MM.1S (cell line): ENCODE measurements around the gene ITPKC.

Source experiments
- DNase-seq: peaks from one replicate; pipeline ENCODE4 v3.0.0-alpha.2; 2015
- H2AFZ ChIP-seq: fragments of 300-600 bp; sonication (generic); 2 replicates; pipeline ENCODE4 v1.6.0; 2016; ENCODE audit warnings: antibody characterized with exemption, low read length
- H3F3A ChIP-seq: fragments of 300-600 bp; sonication (generic); 2 replicates; pipeline ENCODE4 v1.6.1; 2016; ENCODE audit warnings: mild to moderate bottlenecking, antibody characterized with exemption, low read length, moderate library complexity, mixed read lengths; ENCODE audit not compliant: insufficient read depth
- H3K27ac ChIP-seq: fragments of 300-600 bp; sonication (generic); 2 replicates; pipeline ENCODE4 v1.5.1; 2016; ENCODE audit warnings: mild to moderate bottlenecking, low read length
- H3K27me3 ChIP-seq: fragments of 300-600 bp; sonication (generic); replicated peaks from 2 replicates; pipeline ENCODE4 v1.6.0; 2016; ENCODE audit warnings: low read length; ENCODE audit not compliant: insufficient read depth
- H3K36me3 ChIP-seq: fragments of 300-600 bp; sonication (generic); replicated peaks from 2 replicates; pipeline ENCODE4 v1.6.1; 2016; ENCODE audit warnings: mild to moderate bottlenecking, low read length, mixed read lengths; ENCODE audit not compliant: insufficient read depth
- H3K4me1 ChIP-seq: fragments of 300-600 bp; sonication (generic); 2 replicates; pipeline ENCODE4 v1.6.1; 2016; ENCODE audit warnings: low read length, mixed read lengths
- H3K4me2 ChIP-seq: fragments of 300-600 bp; sonication (generic); 2 replicates; pipeline ENCODE4 v1.6.0; 2016; ENCODE audit warnings: low read depth, low read length
- H3K4me3 ChIP-seq: fragments of 300-600 bp; sonication (generic); 2 replicates; pipeline ENCODE4 v1.5.1; 2016; ENCODE audit warnings: low read length, mixed read lengths
- H3K79me2 ChIP-seq: fragments of 300-600 bp; sonication (generic); 2 replicates; pipeline ENCODE4 v1.6.1; 2016; ENCODE audit warnings: mixed run types, low read length, mixed read lengths
- H3K9ac ChIP-seq: fragments of 300-600 bp; sonication (generic); 2 replicates; pipeline ENCODE4 v1.6.1; 2016; ENCODE audit warnings: low read length, mixed read lengths
- H3K9me2 ChIP-seq: fragments of 300-600 bp; sonication (generic); replicated peaks from 2 replicates; pipeline ENCODE4 v1.6.1; 2016; ENCODE audit warnings: mild to moderate bottlenecking, low read length, mixed read lengths; ENCODE audit not compliant: insufficient read depth
- H3K9me3 ChIP-seq: fragments of 300-600 bp; sonication (generic); replicated peaks from 2 replicates; pipeline ENCODE4 v1.6.1; 2016; ENCODE audit warnings: mild to moderate bottlenecking, low read length, mixed read lengths; ENCODE audit not compliant: insufficient read depth
- H4K20me1 ChIP-seq: fragments of 300-600 bp; sonication (generic); 2 replicates; pipeline ENCODE4 v1.6.1; 2016; ENCODE audit warnings: mild to moderate bottlenecking, low read length, moderate library complexity, mixed read lengths; ENCODE audit not compliant: insufficient read depth
- EZH2 ChIP-seq: fragments of 300-600 bp; sonication (generic); optimal IDR thresholded peaks from 2 replicates; pipeline ENCODE3; 2017; ENCODE audit warnings: low read depth, mild to moderate bottlenecking, antibody characterized with exemption, low read length, mixed read lengths
- EZH2phosphoT487 ChIP-seq: fragments of 300-600 bp; sonication (generic); IDR thresholded peaks from 2 replicates; pipeline ENCODE4 v1.6.1; 2018; ENCODE audit warnings: antibody characterized with exemption, low read length
- TF ChIP-seq, protein P1 (sequence below): fragments of 300-600 bp; sonication (generic); IDR thresholded peaks from 2 replicates; pipeline ENCODE4 v1.5.1; 2016; ENCODE audit warnings: antibody characterized with exemption, low read length, mixed read lengths

ITPKC gene

GRCh38 chr19:40750058-40750873 lies 33.4 kb downstream of the ITPKC start, which contains the start of gene ACTMAP:
Gene ACTMAP (minus strand): TSS chr19:40750477. CDS start chr19:40749803, 674 bp downstream.
- Histone ChIP-seq H3K9ac (peak within 1 kb of the TSS; percentile 95), H2AFZ (peak within 1 kb of the TSS; percentile 61), H3K27me3 (no peaks in the 10 kb centered on the region)

DNA sequence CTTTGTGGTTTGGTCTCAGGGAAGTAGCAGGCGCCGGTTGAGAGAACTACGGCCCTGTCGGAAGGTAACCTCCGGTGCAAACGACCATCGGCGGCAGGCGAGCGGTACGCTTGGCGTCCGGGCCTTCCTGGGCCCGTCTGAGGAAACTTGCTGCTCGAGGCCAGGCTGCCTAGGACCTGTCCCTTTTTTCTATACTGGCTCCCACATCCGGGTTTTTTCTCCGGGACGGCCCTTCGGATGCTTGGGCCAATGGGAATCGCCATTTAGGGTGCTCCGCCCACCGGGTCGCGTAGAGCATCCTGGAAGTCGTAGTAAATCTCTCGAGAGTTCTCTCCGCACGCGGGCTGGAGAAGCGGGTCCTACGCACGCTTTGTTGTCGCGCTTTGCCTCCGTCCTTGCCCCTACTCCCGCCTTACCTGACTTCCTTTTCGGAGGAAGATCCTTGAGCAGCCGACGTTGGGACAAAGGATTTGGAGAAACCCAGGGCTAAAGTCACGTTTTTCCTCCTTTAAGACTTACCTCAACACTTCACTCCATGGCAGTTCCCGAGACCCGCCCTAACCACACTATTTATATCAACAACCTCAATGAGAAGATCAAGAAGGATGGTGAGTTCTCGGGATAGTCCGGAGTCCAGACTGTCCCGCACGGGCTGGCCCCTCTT lies 34.1 kb downstream of the ITPKC start, which contains the start of gene SNRPA:
Gene SNRPA (plus strand): TSS at position 330 of the 664 bp plus-strand sequence. CDS start 206 bp downstream, at position 536.
- peak within 1 kb of the TSS; percentile 61 for H2AFZ ChIP-seq
- no peaks in the 10 kb centered on the region for H3K27me3 ChIP-seq
- H3F3A ChIP-seq: peaks cover 6% of the 10 kb centered on the region
- peak within 1 kb of the TSS; percentile 89 for H3K4me2 ChIP-seq
- H3K27ac ChIP-seq: peak within 1 kb of the TSS; percentile 84
- no peaks in the 10 kb centered on the region; the same call in 1 of the 2 replicates for H3K36me3 ChIP-seq
- peak within 1 kb of the TSS; percentile 95 for H3K9ac ChIP-seq
- TF ChIP-seq EZH2: no peak
- no peak for TF ChIP-seq EZH2phosphoT487
- TF ChIP-seq, protein P1, sequence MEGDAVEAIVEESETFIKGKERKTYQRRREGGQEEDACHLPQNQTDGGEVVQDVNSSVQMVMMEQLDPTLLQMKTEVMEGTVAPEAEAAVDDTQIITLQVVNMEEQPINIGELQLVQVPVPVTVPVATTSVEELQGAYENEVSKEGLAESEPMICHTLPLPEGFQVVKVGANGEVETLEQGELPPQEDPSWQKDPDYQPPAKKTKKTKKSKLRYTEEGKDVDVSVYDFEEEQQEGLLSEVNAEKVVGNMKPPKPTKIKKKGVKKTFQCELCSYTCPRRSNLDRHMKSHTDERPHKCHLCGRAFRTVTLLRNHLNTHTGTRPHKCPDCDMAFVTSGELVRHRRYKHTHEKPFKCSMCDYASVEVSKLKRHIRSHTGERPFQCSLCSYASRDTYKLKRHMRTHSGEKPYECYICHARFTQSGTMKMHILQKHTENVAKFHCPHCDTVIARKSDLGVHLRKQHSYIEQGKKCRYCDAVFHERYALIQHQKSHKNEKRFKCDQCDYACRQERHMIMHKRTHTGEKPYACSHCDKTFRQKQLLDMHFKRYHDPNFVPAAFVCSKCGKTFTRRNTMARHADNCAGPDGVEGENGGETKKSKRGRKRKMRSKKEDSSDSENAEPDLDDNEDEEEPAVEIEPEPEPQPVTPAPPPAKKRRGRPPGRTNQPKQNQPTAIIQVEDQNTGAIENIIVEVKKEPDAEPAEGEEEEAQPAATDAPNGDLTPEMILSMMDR: no peak
- H3K4me1 ChIP-seq: 0 out of 2 replicates have a peak, but pooled peaks cover 9% of the 10 kb centered on the region
- peak; percentile 98 for DNase-seq
- H3K79me2 ChIP-seq: peaks cover 61% of the 10 kb centered on the region
- H3K9me3 ChIP-seq: no peaks in the 10 kb centered on the region
- H3K9me2 ChIP-seq: no peaks in the 10 kb centered on the region
- peaks cover 18% of the 10 kb centered on the region for H4K20me1 ChIP-seq
- peak within 1 kb of the TSS; percentile 83 for H3K4me3 ChIP-seq

More at GRCh38 chr19:40750058-40750873, 33.4 kb downstream of the ITPKC start, which contains the start of gene ACTMAP:
- H3K9me2 ChIP-seq: no peaks in the 10 kb centered on the region
- peak; percentile 100 for DNase-seq
- H4K20me1 ChIP-seq: peaks cover 10% of the 10 kb centered on the region
- peaks cover 53% of the 10 kb centered on the region for H3K79me2 ChIP-seq
- TF ChIP-seq, protein P1: no peak
- no peak for TF ChIP-seq EZH2
- no peak for TF ChIP-seq EZH2phosphoT487
- H3K9me3 ChIP-seq: no peaks in the 10 kb centered on the region
- H3K27ac ChIP-seq: peak within 1 kb of the TSS; percentile 84
- H3K4me1 ChIP-seq: 0 out of 2 replicates have a peak, but pooled peaks cover 9% of the 10 kb centered on the region
- peak within 1 kb of the TSS; percentile 83 for H3K4me3 ChIP-seq
- peak within 1 kb of the TSS; percentile 89 for H3K4me2 ChIP-seq
- peaks cover 6% of the 10 kb centered on the region for H3F3A ChIP-seq
- no peaks in the 10 kb centered on the region; the same call in 1 of the 2 replicates for H3K36me3 ChIP-seq

DNA sequence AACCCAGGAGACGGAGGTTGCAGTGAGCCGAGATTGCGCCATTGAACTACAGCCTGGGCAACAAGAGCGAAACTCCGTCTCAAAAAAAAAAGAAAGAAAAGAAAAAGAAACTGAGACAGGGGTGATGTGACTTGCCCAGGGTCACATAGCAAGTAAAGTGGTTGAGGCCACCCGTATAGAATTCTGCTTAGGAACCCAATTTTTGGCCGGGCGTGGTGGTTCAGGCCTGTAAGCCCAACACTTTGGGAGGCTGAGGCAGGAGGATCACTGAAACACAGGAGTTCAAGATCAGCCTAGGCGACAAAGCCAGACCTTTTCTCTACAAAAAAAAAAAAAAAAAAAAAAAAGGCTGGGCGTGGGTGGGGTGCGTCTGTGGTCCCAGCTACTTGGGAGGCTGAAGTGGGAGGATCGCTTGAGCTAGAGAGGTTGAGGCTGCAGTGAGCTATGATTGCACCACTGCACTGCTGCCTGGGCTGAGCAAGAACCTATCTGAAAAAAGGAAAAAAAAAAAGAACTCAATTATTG lies 35.4 kb downstream of the ITPKC start:
- H3K4me2 ChIP-seq: peak overlapping the region; percentile 89
- H3K27me3 ChIP-seq: no peaks in the 10 kb centered on the region
- no peaks in the 10 kb centered on the region for H3K9me3 ChIP-seq
- no peaks in the 10 kb centered on the region; the same call in none of the 2 replicates for H3K36me3 ChIP-seq
- H2AFZ ChIP-seq: no peak overlapping the region
- 0 out of 2 replicates have a peak, but pooled peaks cover 9% of the 10 kb centered on the region for H3K4me1 ChIP-seq
- no peaks in the 10 kb centered on the region for H3K9me2 ChIP-seq
- no peak for TF ChIP-seq EZH2phosphoT487
- TF ChIP-seq, protein P1: no peak
- TF ChIP-seq EZH2: no peak
- H3K9ac ChIP-seq: peak overlapping the region; percentile 95; the same call in 1 of the 2 replicates
- H3K79me2 ChIP-seq: peaks cover 74% of the 10 kb centered on the region
- peaks cover 6% of the 10 kb centered on the region for H3F3A ChIP-seq
- H3K27ac ChIP-seq: peak overlapping the region; percentile 84; the same call in 1 of the 2 replicates
- peak overlapping the region; percentile 83 for H3K4me3 ChIP-seq
- peak; percentile 27 for DNase-seq
- peaks cover 31% of the 10 kb centered on the region for H4K20me1 ChIP-seq
